Gastroesophageal sphincter (tissue), 3 donors: ENCODE measurements around the gene CLDN4.

Source experiments
- EP300 ChIP-seq: sonication (generic); formaldehyde crosslinking; IDR thresholded peaks from one replicate; pipeline ENCODE4 v1.6.1; 2017; ENCODE audit warnings: antibody characterized with exemption, mild to moderate bottlenecking
- POLR2A ChIP-seq, 2 donors: fragments of 450-650 bp; IDR thresholded peaks; one replicate each; pipeline ENCODE4 v1.6.1; 2017; ENCODE audit warnings: antibody characterized with exemption in 2 of 2, mild to moderate bottlenecking in 2 of 2, moderate library complexity in 1 of 2
- POLR2AphosphoS5 ChIP-seq: sonication (generic); formaldehyde crosslinking; IDR thresholded peaks from one replicate; pipeline ENCODE4 v1.6.1; 2017; ENCODE audit warnings: antibody characterized with exemption
- TF ChIP-seq, protein P1 (sequence below), 4 experiments: fragments of 200-600 bp in 2 of 4; fragments of 450-650 bp in 2 of 4; sonication (generic) in 1 of 4; IDR thresholded peaks; one replicate each; pipeline ENCODE4 v1.5.1; 2017 to 2019; ENCODE audit warnings: antibody characterized with exemption in 4 of 4, mild to moderate bottlenecking in 2 of 4, moderate library complexity in 2 of 4

DNA sequence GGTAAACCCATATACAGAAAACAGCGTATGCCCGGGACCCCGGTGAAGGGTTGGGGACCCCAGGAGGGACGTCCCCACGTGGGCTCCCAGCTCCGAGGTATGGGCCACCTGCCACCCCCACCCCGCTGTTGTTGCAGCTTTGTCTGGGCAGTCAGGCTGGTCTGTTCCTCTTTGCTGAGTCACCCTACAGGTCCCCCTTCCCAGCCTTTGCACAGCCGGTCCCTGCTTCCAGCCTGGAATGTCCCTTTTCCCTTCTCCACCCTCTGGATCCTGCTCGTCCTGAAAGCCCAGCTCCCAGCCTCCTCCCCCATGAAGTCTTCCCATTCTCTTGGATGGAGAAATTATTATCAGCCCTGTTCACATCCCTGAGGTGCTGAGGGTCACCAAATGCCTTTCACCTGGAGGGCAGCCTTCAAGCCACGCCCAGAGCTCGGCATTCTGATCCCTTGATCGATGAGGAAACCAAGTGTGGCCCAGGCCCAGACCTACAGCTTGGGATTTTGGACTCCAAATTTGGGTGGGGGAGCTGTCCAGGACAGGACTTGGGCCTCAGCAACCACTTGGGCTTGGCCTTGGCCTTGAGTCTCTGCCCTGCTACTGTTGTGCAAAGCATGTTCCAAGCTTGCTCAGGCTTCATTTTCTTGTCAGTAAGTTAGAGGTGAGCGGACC, 2.6 kb downstream of the CLDN4 start:
- TF ChIP-seq, protein P1, sequence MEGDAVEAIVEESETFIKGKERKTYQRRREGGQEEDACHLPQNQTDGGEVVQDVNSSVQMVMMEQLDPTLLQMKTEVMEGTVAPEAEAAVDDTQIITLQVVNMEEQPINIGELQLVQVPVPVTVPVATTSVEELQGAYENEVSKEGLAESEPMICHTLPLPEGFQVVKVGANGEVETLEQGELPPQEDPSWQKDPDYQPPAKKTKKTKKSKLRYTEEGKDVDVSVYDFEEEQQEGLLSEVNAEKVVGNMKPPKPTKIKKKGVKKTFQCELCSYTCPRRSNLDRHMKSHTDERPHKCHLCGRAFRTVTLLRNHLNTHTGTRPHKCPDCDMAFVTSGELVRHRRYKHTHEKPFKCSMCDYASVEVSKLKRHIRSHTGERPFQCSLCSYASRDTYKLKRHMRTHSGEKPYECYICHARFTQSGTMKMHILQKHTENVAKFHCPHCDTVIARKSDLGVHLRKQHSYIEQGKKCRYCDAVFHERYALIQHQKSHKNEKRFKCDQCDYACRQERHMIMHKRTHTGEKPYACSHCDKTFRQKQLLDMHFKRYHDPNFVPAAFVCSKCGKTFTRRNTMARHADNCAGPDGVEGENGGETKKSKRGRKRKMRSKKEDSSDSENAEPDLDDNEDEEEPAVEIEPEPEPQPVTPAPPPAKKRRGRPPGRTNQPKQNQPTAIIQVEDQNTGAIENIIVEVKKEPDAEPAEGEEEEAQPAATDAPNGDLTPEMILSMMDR (IDR thresholded peaks at IDR 0.05): no peak
- TF ChIP-seq POLR2AphosphoS5: no peak
- TF ChIP-seq POLR2A (IDR thresholded peaks at IDR 0.05): no peak
- no peak for TF ChIP-seq EP300
